NCI-H2029 (cell line): ENCODE results near the gene MLC1.
A peak's percentile ranks its signal among the peaks of the same experiment; 100 is the strongest.

Experiments used
- DNase-seq: peaks from one replicate; lab custom pipeline; 2025; lab: John Stamatoyannopoulos, UW

The MLC1 gene

GRCh38 chr22:50035976-50036724, 49.1 kb downstream of the MLC1 start:
- no peak for DNase-seq

GRCh38 chr22:50035131-50035881, 49.9 kb downstream of the MLC1 start:
- no peak for DNase-seq

- DNase-seq, result no peak
Measured at GRCh38 chr22:50034126-50035081, 50.8 kb downstream of the MLC1 start.

- no peak for DNase-seq
Measured at GRCh38 chr22:50032941-50033601, 52.2 kb downstream of the MLC1 start.

GRCh38 chr22:50032109-50032871, 52.9 kb downstream of the MLC1 start:
- no peak for DNase-seq

- no peak for DNase-seq
Measured at GRCh38 chr22:50031189-50032091, 53.8 kb downstream of the MLC1 start.

- peak; percentile 26 for DNase-seq
Measured at GRCh38 chr22:50030297-50031188, 54.7 kb downstream of the MLC1 start.

- DNase-seq, result peak; percentile 78
Measured at GRCh38 chr22:50027639-50028537, 57.3 kb downstream of the MLC1 start.

- no peak for DNase-seq
Measured at GRCh38 chr22:50025993-50026392, 59.2 kb downstream of the MLC1 start.

- DNase-seq, result no peak
Measured at GRCh38 chr22:50022171-50022819, 62.9 kb downstream of the MLC1 start.

GRCh38 chr22:50020606-50021005, 64.6 kb downstream of the MLC1 start:
- DNase-seq, result no peak

GRCh38 chr22:50019316-50019715, 65.9 kb downstream of the MLC1 start:
- no peak for DNase-seq

- DNase-seq, result no peak
Measured at GRCh38 chr22:50018608-50019285, 66.5 kb downstream of the MLC1 start.

GRCh38 chr22:50017701-50018224, 67.5 kb downstream of the MLC1 start:
- no peak for DNase-seq

- no peak for DNase-seq
Measured at GRCh38 chr22:50016988-50017700, 68.1 kb downstream of the MLC1 start.
